Body of pancreas (tissue), 4 donors: ENCODE measurements around the gene NRCAM.

Experiments used
- POLR2A ChIP-seq, 3 donors: fragments of 450-650 bp; IDR thresholded peaks; one replicate each; pipeline ENCODE4 v1.6.1; 2016; ENCODE audit warnings: antibody characterized with exemption in 3 of 3, mild to moderate bottlenecking in 2 of 3
- TF ChIP-seq, protein P1 (sequence below), 7 experiments: fragments of 450-650 bp in 4 of 7; fragments of 200-600 bp in 3 of 7; sonication (generic) in 3 of 7; IDR thresholded peaks; one replicate each; pipeline ENCODE4 v1.5.1; 2016 to 2019; ENCODE audit warnings: antibody characterized with exemption in 7 of 7

DNA sequence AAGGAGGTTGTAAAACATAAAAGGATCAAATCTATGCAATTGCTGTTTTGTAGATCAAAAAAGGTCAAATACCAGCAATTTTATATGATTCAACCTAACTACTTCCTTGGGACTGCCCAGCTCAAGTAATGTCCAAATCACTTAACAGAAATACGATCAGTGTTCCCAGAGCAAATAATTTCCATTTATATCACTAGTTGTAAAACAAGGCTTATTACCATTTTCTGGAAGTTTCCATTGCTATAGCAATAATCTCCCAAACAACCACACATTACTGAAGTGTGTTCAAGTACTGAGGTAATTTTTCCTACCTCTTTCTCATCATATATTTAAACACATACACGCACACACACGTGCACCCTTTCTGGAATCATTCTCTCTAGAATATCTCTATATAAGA lies 123.3 kb downstream of the NRCAM start:
- TF ChIP-seq, protein P1, sequence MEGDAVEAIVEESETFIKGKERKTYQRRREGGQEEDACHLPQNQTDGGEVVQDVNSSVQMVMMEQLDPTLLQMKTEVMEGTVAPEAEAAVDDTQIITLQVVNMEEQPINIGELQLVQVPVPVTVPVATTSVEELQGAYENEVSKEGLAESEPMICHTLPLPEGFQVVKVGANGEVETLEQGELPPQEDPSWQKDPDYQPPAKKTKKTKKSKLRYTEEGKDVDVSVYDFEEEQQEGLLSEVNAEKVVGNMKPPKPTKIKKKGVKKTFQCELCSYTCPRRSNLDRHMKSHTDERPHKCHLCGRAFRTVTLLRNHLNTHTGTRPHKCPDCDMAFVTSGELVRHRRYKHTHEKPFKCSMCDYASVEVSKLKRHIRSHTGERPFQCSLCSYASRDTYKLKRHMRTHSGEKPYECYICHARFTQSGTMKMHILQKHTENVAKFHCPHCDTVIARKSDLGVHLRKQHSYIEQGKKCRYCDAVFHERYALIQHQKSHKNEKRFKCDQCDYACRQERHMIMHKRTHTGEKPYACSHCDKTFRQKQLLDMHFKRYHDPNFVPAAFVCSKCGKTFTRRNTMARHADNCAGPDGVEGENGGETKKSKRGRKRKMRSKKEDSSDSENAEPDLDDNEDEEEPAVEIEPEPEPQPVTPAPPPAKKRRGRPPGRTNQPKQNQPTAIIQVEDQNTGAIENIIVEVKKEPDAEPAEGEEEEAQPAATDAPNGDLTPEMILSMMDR (IDR thresholded peaks at IDR 0.05): no peak
- TF ChIP-seq POLR2A (IDR thresholded peaks at IDR 0.05): no peak
